Activated CD8-positive, alpha-beta memory T cell treated with anti-CD3 and anti-CD28 coated beads for 48 hours (primary cell): ENCODE measurements around the gene GADD45GIP1.

Experiments used
- DNase-seq, 3 experiments: peaks; one replicate each; pipeline ENCODE4 v3.0.0-alpha.2; 2020; ENCODE audit warnings: low read depth in 2 of 3, low spot score in 2 of 3

The GADD45GIP1 gene

DNA sequence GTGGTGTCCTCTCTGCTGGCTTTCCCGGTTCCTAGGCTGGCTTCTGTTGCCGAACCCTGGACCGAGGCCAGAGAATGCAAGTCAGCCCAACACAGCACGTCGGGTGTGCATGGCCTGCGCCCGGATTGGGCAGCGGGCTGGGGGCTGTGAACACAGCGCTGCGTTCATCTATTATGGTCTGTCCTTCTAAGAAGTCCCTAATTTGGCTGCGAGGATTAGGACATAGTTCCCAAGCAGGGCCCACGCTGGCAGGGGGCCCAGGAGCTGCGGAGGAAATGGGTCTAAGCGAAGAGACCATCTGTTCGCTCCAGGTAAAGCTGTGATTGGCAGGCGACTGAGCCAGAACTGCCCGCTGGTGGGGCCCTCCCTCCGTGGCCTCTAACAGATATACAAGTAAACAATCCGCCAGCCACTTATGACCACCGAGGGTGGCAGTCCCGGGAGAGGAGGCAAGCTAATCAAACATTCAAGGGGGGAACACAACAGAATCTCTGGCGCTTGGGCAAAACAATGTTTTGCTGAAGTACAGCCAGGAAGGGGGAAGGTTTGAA is 43.9 kb downstream of the GADD45GIP1 start:
- DNase-seq = no peak

DNA sequence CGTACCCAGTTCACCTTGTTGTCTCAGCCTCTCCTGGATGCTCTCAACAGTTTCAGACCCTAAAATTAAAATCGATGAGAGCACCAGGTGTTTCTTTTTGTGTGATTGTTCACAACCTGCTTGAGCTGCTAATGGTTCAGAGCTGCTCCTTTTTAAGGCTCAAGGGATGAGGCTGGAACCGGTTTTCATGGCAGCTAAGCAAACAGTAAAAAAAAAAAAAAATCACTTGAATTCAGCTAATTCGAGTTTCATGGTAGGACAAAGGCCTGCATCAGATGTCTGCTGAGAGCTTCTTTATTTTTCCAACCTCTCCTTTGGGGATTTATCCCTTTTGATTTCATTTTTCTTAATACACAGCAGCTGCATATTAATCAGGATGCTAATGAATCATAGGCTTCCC is 44.5 kb downstream of the GADD45GIP1 start:
- DNase-seq = no peak

DNA sequence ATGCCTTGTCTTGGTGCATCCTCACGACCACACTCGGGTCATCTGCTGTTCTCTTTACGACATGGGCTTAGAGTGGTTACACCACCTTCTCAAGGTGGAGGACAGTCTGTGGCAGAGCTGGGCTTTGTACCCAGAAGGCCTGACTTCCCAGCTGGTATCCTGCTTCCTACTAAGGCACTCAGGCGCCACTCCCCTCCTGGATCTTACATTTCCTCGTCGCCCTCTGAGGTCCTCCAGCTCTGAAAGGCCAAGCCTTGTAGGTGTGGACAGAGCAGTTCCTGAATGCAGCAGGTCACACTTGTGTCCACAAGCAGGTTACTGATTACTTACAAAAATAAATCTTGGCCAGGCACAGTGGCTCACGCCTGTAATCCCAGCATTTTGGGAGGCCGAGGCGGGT is 49.9 kb downstream of the GADD45GIP1 start:
- DNase-seq = no peak
